A549 (cell line): Measurements from ENCODE around the gene ENO3.

ENCODE experiments used
- CTCF ChIP-seq: fragments of >200 bp; sonication (Bioruptor Twin); formaldehyde crosslinking; IDR thresholded peaks from 3 replicates; pipeline ENCODE4 v1.5.1; 2016
- EHMT2 ChIP-seq: fragments of 200-600 bp; sonication (generic); IDR thresholded peaks from 2 replicates; pipeline ENCODE4 v1.6.1; 2016; ENCODE audit warnings: antibody characterized with exemption, low read depth, mild to moderate bottlenecking, moderate library complexity
- EP300 ChIP-seq, 2 experiments: fragments of >200 bp; sonication (Bioruptor Twin); formaldehyde crosslinking; IDR thresholded peaks; 2 replicates in 1 of 2; 3 replicates in 1 of 2; pipeline ENCODE4 v1.6.1; 2016 to 2017
- POLR2A ChIP-seq: IDR thresholded peaks from 2 replicates; pipeline ENCODE4 v1.6.1; 2012; ENCODE audit warnings: mild to moderate bottlenecking, low read length
- RAD21 ChIP-seq, 2 experiments: fragments of >200 bp in 1 of 2; sonication (Bioruptor Twin) in 1 of 2; formaldehyde crosslinking in 1 of 2; IDR thresholded peaks in 1 of 2; conservative IDR thresholded peaks in 1 of 2; 2 replicates in 1 of 2; 3 replicates in 1 of 2; pipeline ENCODE4 v1.6.1; 2012 to 2018; ENCODE audit warnings: inconsistent platforms in 1 of 2
- REST ChIP-seq: fragments of 200-600 bp; sonication (generic); IDR thresholded peaks from 2 replicates; pipeline ENCODE4 v1.6.1; 2016; ENCODE audit warnings: antibody characterized with exemption, mild to moderate bottlenecking, moderate library complexity
- RFX5 ChIP-seq: fragments of 450-650 bp; IDR thresholded peaks from 2 replicates; pipeline ENCODE4 v1.7.1; 2014; ENCODE audit warnings: antibody characterized with exemption, mild to moderate bottlenecking, moderate library complexity
- SMC3 ChIP-seq: fragments of >200 bp; sonication (Bioruptor Twin); formaldehyde crosslinking; IDR thresholded peaks from 3 replicates; pipeline ENCODE4 v1.6.1; 2018; ENCODE audit warnings: inconsistent platforms
- SREBF2 ChIP-seq: fragments of 450-650 bp; IDR thresholded peaks from 2 replicates; pipeline ENCODE4 v1.6.1; 2014; ENCODE audit warnings: mild to moderate bottlenecking, moderate library complexity

GRCh38 chr17:4932756-4933155 is 18.2 kb upstream of the ENO3 start:
- TF ChIP-seq SMC3 (no peak), CTCF (no peak), RAD21 (conservative IDR thresholded peaks at IDR 0.05 in 1 of 2, IDR thresholded peaks at IDR 0.05 in 1 of 2) (no peak), POLR2A (no peak), EHMT2 (no peak), EP300 (IDR thresholded peaks at IDR 0.05) (no peak), REST (no peak), RFX5 (no peak), SREBF2 (no peak)
